Caco-2 (cell line): ENCODE results near the gene SPINK4. TPM values are rescaled to one million over a fixed set of nuclear protein-coding genes. Genes with fewer than 3 reads are reported as not detected.

Experiments
- BruUV-seq: library from RNA; stranded (reverse); fragments of 400-500 nt; replicated peaks from 2 replicates; lab custom pipeline; 2021; lab: Mats Ljungman, UMichigan
- CTCF ChIA-PET: fragments of 300-600 bp; sonication (Branson Sonifier 250); formaldehyde crosslinking; loops from one replicate; lab custom pipeline; 2022; ENCODE audit warnings: antibody characterized with exemption; lab: Charles Lee
- POLR2A ChIA-PET: fragments of 300-600 bp; sonication (Branson Sonifier 250); formaldehyde crosslinking; loops from one replicate; lab custom pipeline; 2022; ENCODE audit warnings: antibody characterized with exemption; lab: Charles Lee
- DNase-seq, 2 experiments: peaks; one replicate each; pipeline versions ENCODE4 v3.0.0 to v3.0.0-alpha.2; 2020 to 2022
- H3K27me3 ChIP-seq: replicated peaks from 2 replicates; pipeline ENCODE4 v1.6.0; 2011; ENCODE audit warnings: low read length; ENCODE audit not compliant: control insufficient read depth, insufficient read depth
- H3K36me3 ChIP-seq: 2 replicates; pipeline ENCODE4 v1.5.1; 2011; ENCODE audit warnings: low read length; ENCODE audit not compliant: control insufficient read depth, insufficient read depth
- H3K4me1 ChIP-seq: fragments of 250-450 bp; sonication (Bioruptor Pico); 2 replicates; pipeline ENCODE4 v1.5.1; 2020; ENCODE audit warnings: mild to moderate bottlenecking
- H3K4me3 ChIP-seq: 2 replicates; pipeline ENCODE4 v1.5.1; 2011; ENCODE audit warnings: low read depth, mild to moderate bottlenecking, control low read depth, low read length
- H3K9me3 ChIP-seq: fragments of 250-450 bp; sonication (Bioruptor Pico); 2 replicates; pipeline ENCODE4 v1.5.1; 2020; ENCODE audit warnings: mild to moderate bottlenecking, moderate library complexity
- H3K27ac Mint-ChIP-seq: one replicate; pipeline ENCODE4 v1.8.0; 2022; ENCODE audit warnings: mixed read lengths; ENCODE audit not compliant: unreplicated experiment
- H3K27me3 Mint-ChIP-seq: one replicate; pipeline ENCODE4 v1.8.0; 2022; ENCODE audit warnings: mixed read lengths; ENCODE audit not compliant: insufficient read depth, unreplicated experiment
- H3K36me3 Mint-ChIP-seq: one replicate; pipeline ENCODE4 v1.8.0; 2022; ENCODE audit warnings: mild to moderate bottlenecking, mixed read lengths; ENCODE audit not compliant: insufficient read depth, unreplicated experiment
- H3K4me1 Mint-ChIP-seq: one replicate; pipeline ENCODE4 v1.8.0; 2022; ENCODE audit warnings: low read depth, mixed read lengths; ENCODE audit not compliant: unreplicated experiment
- H3K4me3 Mint-ChIP-seq: one replicate; pipeline ENCODE4 v1.8.0; 2022; ENCODE audit warnings: mild to moderate bottlenecking, moderate library complexity, mixed read lengths; ENCODE audit not compliant: unreplicated experiment
- H3K9me3 Mint-ChIP-seq: one replicate; pipeline ENCODE4 v1.8.0; 2022; ENCODE audit warnings: mixed read lengths; ENCODE audit not compliant: unreplicated experiment
- CTCF ChIP-seq, 2 experiments: fragments of 200-600 bp in 1 of 2; IDR thresholded peaks; 1 replicate in 1 of 2; 2 replicates in 1 of 2; pipeline versions ENCODE4 v1.5.1 to v1.8.0; 2011 to 2022; ENCODE audit warnings: antibody characterized with exemption in 1 of 2, control low read depth in 1 of 2, inconsistent platforms in 1 of 2, low read depth in 1 of 2, low read length in 1 of 2, mild to moderate bottlenecking in 1 of 2, moderate library complexity in 1 of 2; ENCODE audit not compliant: insufficient read depth in 1 of 2, severe bottlenecking in 1 of 2, unreplicated experiment in 1 of 2
- intact Hi-C: fragments of 100-400 bp; cut with micrococcal nuclease; formaldehyde crosslinking; loops from one replicate; pipeline ENCODE4 v1.10.0; 2022; ENCODE audit not compliant: unreplicated experiment
- total RNA-seq: library from RNA; stranded (reverse); gene quantifications from 2 replicates; pipeline ENCODE4 v1.2.3, GENCODE V29; 2022

SPINK4 gene
- total RNA-seq, 1 experiment from 2014 or later, result 2.1 TPM

GRCh38 chr9:33246269-33246860 lies 6.4 kb downstream of the SPINK4 start:
- H3K4me1 ChIP-seq, result no peaks in the 10 kb centered on the region
- no peaks in the 10 kb centered on the region for H3K9me3 ChIP-seq
- H3K4me3 ChIP-seq, result no peak overlapping the region
- H3K36me3 ChIP-seq, result no peaks in the 10 kb centered on the region; the same call in 1 of the 2 replicates
- H3K27me3 Mint-ChIP-seq, result no peaks in the 10 kb centered on the region
- H3K27ac Mint-ChIP-seq, result no peak overlapping the region
- intact Hi-C loops, result no loop called here
- no peaks in the 10 kb centered on the region for H3K9me3 Mint-ChIP-seq
- no peak for TF ChIP-seq CTCF (IDR thresholded peaks at IDR 0.05; ENCODE audit: insufficient read depth in 1 of 2, low read depth in 1 of 2, low read length in 1 of 2, severe bottlenecking in 1 of 2, unreplicated experiment in 1 of 2)
- ChIA-PET POLR2A (no interaction called here), CTCF (no interaction called here)
- DNase-seq, result no peak
- no peaks in the 10 kb centered on the region for H3K27me3 ChIP-seq
- H3K4me1 Mint-ChIP-seq, result no peaks in the 10 kb centered on the region
- no TSS peak for BruUV-seq
- no peak overlapping the region for H3K4me3 Mint-ChIP-seq
- H3K36me3 Mint-ChIP-seq, result peaks cover 25% of the 10 kb centered on the region

GRCh38 chr9:33248606-33249005 lies 8.6 kb downstream of the SPINK4 start:
- no peak overlapping the region for H3K4me3 Mint-ChIP-seq
- Histone ChIP-seq H3K4me3 (no peak overlapping the region), H3K9me3 (no peaks in the 10 kb centered on the region), H3K36me3 (no peaks in the 10 kb centered on the region; the same call in 1 of the 2 replicates), H3K4me1 (no peaks in the 10 kb centered on the region), H3K27me3 (no peaks in the 10 kb centered on the region)
- H3K4me1 Mint-ChIP-seq, result peaks cover 7% of the 10 kb centered on the region
- CTCF ChIA-PET, result no interaction called here
- TF ChIP-seq CTCF (IDR thresholded peaks at IDR 0.05; ENCODE audit: insufficient read depth in 1 of 2, low read depth in 1 of 2, low read length in 1 of 2, severe bottlenecking in 1 of 2, unreplicated experiment in 1 of 2), result no peak
- no peaks in the 10 kb centered on the region for H3K27me3 Mint-ChIP-seq
- BruUV-seq, result no TSS peak
- DNase-seq, result no peak
- POLR2A ChIA-PET, result no interaction called here
- no peak overlapping the region for H3K27ac Mint-ChIP-seq
- intact Hi-C loops, result no loop called here
- no peaks in the 10 kb centered on the region for H3K9me3 Mint-ChIP-seq
- H3K36me3 Mint-ChIP-seq, result peaks cover 33% of the 10 kb centered on the region

GRCh38 chr9:33249087-33249658 lies 9.2 kb downstream of the SPINK4 start:
- no peak for DNase-seq
- TF ChIP-seq CTCF (IDR thresholded peaks at IDR 0.05; ENCODE audit: insufficient read depth in 1 of 2, low read depth in 1 of 2, low read length in 1 of 2, severe bottlenecking in 1 of 2, unreplicated experiment in 1 of 2), result no peak
- no peak overlapping the region for H3K27ac Mint-ChIP-seq
- H3K36me3 ChIP-seq, result no peaks in the 10 kb centered on the region
- H3K9me3 ChIP-seq, result no peaks in the 10 kb centered on the region
- no peaks in the 10 kb centered on the region for H3K27me3 ChIP-seq
- intact Hi-C loops, result no loop called here
- H3K27me3 Mint-ChIP-seq, result no peaks in the 10 kb centered on the region
- peaks cover 37% of the 10 kb centered on the region for H3K36me3 Mint-ChIP-seq
- H3K4me1 ChIP-seq, result no peaks in the 10 kb centered on the region
- H3K4me1 Mint-ChIP-seq, result peaks cover 7% of the 10 kb centered on the region
- CTCF ChIA-PET, result no interaction called here
- no peaks in the 10 kb centered on the region for H3K9me3 Mint-ChIP-seq
- no peak overlapping the region for H3K4me3 Mint-ChIP-seq
- no TSS peak for BruUV-seq
- H3K4me3 ChIP-seq, result no peak overlapping the region
- POLR2A ChIA-PET, result no interaction called here
